ENCODE data around the gene RAB40C.

Gene RAB40C

DNA sequence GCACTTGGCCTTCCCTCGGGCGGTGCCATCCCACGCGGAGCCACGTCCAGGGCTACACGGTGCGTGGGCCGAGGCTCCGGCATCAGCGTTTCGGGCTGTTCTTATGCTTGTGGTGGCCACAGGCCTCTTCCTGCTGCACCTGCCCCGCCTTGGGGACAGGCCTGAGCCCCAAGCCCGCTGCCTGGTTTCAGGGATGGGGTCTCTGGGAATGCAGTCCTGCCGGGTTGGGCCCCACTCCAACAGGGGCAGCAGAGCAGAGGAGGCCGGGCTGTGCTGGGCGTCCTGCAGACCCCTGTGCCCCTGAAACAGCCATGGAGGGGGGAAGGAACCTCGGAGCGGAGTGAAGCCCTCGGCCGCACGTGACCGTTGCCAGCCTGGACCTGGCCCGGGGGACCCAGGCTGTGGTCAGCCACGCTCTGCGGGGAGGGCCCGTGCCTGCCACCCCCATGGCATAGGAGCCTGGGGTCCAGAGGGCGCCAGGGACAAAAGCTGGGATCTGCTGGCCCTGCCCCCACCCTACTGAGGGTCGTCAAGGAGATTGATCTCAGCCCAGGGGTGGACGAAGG lies 40.5 kb downstream of the RAB40C start:
- no peak overlapping the region for H3K27ac Mint-ChIP-seq

DNA sequence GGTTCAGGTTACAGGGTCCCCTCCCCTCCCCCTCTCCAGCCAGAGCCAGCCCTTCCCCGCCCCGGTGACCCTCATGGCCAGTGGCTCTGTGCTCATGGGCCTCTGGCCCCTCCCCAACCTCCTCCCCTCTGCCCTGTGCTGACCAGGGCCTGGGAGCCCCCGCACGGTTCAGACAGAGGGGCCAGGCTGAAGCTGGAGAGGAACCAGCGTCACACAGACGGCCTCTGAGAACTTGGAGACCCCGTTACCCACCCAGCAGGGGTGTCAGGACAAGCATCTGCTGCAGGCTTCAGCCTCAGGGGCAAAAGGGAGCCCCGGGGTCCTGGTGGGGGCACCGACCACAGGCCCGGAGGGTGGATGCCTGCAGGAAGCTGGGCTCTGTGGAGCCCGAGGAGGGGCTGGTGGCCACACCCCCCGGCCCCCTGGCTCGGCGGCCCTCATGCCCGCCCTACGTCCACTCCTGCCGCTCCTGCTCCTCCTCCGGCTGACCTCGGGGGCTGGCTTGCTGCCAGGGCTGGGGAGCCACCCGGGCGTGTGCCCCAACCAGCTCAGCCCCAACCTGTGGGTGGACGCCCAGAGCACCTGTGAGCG lies 41.0 kb downstream of the RAB40C start, which contains the start of gene WFIKKN1:
Gene WFIKKN1 (plus strand): TSS at position 171 of the 591 bp plus-strand sequence. CDS start 269 bp downstream, at position 440.
- Mint-ChIP-seq H3K36me3 (ENCODE audit: low read depth) (no peaks in the 10 kb centered on the region), H3K9me3 (no peaks in the 10 kb centered on the region), H3K4me3 (no peak within 1 kb of the TSS), H3K27me3 (ENCODE audit: low read depth) (no peaks in the 10 kb centered on the region), H3K27ac (no peak within 1 kb of the TSS), H3K4me1 (ENCODE audit: low read depth) (peaks cover 2% of the 10 kb centered on the region)
- no peak for DNase-seq (ENCODE audit: low spot score)

More for the DNA sequence above, 40.5 kb downstream of the RAB40C start:
- Mint-ChIP-seq H3K9me3 (no peaks in the 10 kb centered on the region), H3K27me3 (ENCODE audit: low read depth) (no peaks in the 10 kb centered on the region), H3K4me3 (no peak overlapping the region), H3K4me1 (ENCODE audit: low read depth) (peaks cover 2% of the 10 kb centered on the region), H3K36me3 (ENCODE audit: low read depth) (no peaks in the 10 kb centered on the region)
- DNase-seq (ENCODE audit: low spot score): no peak

DNA sequence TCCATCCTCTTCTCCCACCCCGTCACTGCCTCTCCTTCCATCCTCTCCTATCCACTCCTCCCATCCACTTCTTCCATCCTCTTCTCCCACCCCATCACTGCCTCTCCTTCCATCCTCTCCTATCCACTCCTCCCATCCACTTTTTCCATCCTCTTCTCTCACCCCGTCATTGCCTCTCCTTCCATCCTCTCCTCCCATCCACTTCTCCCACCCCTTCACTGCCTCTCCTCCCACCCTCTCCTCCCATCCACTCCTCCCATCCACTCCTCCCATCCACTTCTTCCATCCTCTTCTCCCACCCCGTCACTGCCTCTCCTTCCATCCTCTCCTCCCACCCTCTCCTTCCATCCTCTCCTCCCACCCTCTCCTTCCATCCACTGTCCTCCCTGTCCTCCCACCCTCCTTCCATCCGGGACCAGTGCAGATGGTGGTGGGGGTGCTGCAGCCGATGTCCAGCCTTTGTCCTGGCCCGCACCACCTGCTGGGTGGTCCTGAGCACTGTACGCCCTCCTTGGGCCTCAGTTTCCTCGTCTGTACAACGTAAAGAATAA lies 42.0 kb downstream of the RAB40C start:
- H3K27me3 Mint-ChIP-seq (ENCODE audit: low read depth): no peaks in the 10 kb centered on the region
- H3K9me3 Mint-ChIP-seq: no peaks in the 10 kb centered on the region
- peaks cover 2% of the 10 kb centered on the region for H3K36me3 Mint-ChIP-seq (ENCODE audit: low read depth)
- H3K27ac Mint-ChIP-seq: no peak overlapping the region
- peaks cover 8% of the 10 kb centered on the region for H3K4me1 Mint-ChIP-seq (ENCODE audit: low read depth)
- no peak overlapping the region for H3K4me3 Mint-ChIP-seq
- DNase-seq (ENCODE audit: low spot score): no peak

DNA sequence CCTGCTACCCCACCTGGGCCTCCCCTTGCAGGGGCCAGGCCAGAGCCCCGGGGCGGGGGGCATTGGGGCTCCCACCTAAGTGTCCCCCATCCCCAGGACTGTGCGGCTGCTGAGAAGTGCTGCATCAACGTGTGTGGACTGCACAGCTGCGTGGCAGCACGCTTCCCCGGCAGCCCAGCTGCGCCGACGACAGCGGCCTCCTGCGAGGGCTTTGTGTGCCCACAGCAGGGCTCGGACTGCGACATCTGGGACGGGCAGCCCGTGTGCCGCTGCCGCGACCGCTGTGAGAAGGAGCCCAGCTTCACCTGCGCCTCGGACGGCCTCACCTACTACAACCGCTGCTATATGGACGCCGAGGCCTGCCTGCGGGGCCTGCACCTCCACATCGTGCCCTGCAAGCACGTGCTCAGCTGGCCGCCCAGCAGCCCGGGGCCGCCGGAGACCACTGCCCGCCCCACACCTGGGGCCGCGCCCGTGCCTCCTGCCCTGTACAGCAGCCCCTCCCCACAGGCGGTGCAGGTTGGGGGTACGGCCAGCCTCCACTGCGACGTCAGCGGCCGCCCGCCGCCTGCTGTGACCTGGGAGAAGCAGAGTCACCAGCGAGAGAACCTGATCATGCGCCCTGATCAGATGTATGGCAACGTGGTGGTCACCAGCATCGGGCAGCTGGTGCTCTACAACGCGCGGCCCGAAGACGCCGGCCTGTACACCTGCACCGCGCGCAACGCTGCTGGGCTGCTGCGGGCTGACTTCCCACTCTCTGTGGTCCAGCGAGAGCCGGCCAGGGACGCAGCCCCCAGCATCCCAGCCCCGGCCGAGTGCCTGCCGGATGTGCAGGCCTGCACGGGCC lies 42.8 kb downstream of the RAB40C start:
- Mint-ChIP-seq H3K9me3 (no peaks in the 10 kb centered on the region), H3K36me3 (ENCODE audit: low read depth) (peaks cover 2% of the 10 kb centered on the region), H3K4me3 (no peak overlapping the region), H3K27ac (no peak overlapping the region), H3K4me1 (ENCODE audit: low read depth) (peaks cover 8% of the 10 kb centered on the region), H3K27me3 (ENCODE audit: low read depth) (no peaks in the 10 kb centered on the region)
- DNase-seq (ENCODE audit: low spot score): no peak

DNA sequence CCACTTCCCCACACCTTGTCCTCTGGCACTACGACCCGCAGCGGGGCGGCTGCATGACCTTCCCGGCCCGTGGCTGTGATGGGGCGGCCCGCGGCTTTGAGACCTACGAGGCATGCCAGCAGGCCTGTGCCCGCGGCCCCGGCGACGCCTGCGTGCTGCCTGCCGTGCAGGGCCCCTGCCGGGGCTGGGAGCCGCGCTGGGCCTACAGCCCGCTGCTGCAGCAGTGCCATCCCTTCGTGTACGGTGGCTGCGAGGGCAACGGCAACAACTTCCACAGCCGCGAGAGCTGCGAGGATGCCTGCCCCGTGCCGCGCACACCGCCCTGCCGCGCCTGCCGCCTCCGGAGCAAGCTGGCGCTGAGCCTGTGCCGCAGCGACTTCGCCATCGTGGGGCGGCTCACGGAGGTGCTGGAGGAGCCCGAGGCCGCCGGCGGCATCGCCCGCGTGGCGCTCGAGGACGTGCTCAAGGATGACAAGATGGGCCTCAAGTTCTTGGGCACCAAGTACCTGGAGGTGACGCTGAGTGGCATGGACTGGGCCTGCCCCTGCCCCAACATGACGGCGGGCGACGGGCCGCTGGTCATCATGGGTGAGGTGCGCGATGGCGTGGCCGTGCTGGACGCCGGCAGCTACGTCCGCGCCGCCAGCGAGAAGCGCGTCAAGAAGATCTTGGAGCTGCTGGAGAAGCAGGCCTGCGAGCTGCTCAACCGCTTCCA lies 43.6 kb downstream of the RAB40C start:
- DNase-seq (ENCODE audit: low spot score): no peak
- H3K9me3 Mint-ChIP-seq: no peaks in the 10 kb centered on the region
- H3K27me3 Mint-ChIP-seq (ENCODE audit: low read depth): no peaks in the 10 kb centered on the region
- H3K27ac Mint-ChIP-seq: no peak overlapping the region
- peaks cover 8% of the 10 kb centered on the region for H3K4me1 Mint-ChIP-seq (ENCODE audit: low read depth)
- peaks cover 2% of the 10 kb centered on the region for H3K36me3 Mint-ChIP-seq (ENCODE audit: low read depth)
- H3K4me3 Mint-ChIP-seq: no peak overlapping the region

DNA sequence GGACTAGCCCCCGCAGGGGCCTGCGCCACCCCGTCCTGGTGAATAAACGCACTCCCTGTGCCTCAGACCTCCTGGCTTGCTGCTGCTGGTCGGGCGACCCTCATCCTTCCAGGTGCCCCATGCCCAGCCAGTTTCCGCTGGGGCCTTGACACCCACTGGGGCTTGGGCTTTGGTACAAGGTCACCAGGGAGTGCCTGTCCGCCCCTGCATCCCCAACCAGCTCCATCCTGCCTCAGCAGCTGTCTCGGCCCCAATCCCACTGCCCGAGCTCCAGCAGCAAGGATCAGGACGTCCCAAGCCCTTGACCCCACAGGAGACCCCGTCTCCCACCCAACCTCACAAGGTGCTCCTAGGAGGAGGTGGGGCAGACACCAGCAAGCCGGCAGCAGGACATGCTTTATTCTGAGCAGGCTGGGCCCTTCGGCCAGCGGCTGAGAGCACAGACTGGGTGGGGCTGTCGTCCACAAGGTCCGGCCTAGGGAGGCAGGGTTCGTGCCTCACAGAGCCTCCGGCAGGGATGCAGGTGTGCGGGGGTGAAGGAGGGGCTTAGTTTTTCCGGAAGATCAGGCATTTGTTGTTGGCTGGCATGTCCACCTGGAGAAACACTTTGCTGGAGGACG lies 44.3 kb downstream of the RAB40C start:
- no peak for DNase-seq (ENCODE audit: low spot score)
- peaks cover 8% of the 10 kb centered on the region for H3K4me1 Mint-ChIP-seq (ENCODE audit: low read depth)
- H3K27me3 Mint-ChIP-seq (ENCODE audit: low read depth): no peaks in the 10 kb centered on the region
- peak overlapping the region; percentile 59 for H3K4me3 Mint-ChIP-seq
- no peaks in the 10 kb centered on the region for H3K9me3 Mint-ChIP-seq
- H3K27ac Mint-ChIP-seq: no peak overlapping the region
- H3K36me3 Mint-ChIP-seq (ENCODE audit: low read depth): peaks cover 2% of the 10 kb centered on the region

DNA sequence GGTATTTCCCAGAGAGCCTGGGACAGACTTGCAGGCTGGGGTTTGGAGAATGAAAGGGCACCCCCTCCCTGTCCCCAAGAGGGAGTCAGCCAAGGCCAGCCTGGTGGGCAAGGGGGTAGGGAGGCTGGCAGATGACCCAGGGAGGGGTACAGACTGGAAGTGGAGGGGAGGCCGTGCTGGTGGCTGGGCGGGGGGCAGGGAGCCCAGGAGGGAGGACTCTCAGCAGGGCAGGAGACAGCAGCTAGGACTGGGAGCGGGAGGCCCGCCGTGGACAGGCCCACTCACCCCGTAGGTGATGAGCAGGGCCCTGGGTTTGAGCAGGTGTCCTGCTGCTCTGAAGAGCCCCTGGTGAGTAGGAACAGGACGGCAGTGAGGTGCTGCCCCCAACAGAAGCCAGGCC lies 45.1 kb downstream of the RAB40C start:
- Mint-ChIP-seq H3K27me3 (ENCODE audit: low read depth) (no peaks in the 10 kb centered on the region), H3K9me3 (no peaks in the 10 kb centered on the region), H3K4me3 (peak overlapping the region; percentile 78), H3K36me3 (ENCODE audit: low read depth) (peaks cover 2% of the 10 kb centered on the region), H3K27ac (peak overlapping the region; percentile 67), H3K4me1 (ENCODE audit: low read depth) (peaks cover 8% of the 10 kb centered on the region)
- DNase-seq (ENCODE audit: low spot score): no peak

DNA sequence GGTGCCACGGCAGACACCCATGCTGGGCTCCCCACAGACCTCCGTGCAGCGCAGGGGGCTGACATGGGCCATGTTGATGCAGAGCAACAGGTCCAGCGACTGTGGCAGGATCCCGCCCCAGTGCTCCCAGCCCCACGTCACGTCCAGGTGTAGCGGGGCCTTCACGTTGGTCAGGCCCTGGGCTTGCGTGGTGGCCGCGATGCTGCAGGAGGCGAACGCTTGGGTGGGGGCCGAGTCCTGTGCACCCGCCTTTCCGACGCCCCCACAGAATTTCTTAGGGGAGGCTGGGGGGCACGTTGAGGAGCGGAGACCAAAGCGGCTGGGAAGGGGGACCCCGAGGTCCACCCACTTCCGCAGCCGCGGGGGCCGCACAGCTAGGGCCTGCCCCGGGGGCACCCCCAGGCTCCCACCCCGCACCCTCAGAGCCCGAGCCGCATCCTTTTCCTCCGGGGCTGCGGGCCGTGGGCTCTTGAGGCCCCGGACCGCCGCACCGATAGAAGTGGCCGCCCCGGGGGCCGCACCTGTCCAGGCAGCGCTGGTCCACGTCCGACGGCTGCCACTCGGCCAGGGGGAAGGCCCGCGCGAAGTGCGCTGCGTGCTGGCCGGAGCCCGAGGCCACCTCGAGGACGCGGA lies 45.8 kb downstream of the RAB40C start:
- Mint-ChIP-seq H3K27me3 (ENCODE audit: low read depth) (no peaks in the 10 kb centered on the region), H3K9me3 (no peaks in the 10 kb centered on the region), H3K27ac (no peak overlapping the region), H3K4me3 (peak overlapping the region; percentile 61), H3K36me3 (ENCODE audit: low read depth) (peaks cover 2% of the 10 kb centered on the region), H3K4me1 (ENCODE audit: low read depth) (peaks cover 8% of the 10 kb centered on the region)
- no peak for DNase-seq (ENCODE audit: low spot score)

DNA sequence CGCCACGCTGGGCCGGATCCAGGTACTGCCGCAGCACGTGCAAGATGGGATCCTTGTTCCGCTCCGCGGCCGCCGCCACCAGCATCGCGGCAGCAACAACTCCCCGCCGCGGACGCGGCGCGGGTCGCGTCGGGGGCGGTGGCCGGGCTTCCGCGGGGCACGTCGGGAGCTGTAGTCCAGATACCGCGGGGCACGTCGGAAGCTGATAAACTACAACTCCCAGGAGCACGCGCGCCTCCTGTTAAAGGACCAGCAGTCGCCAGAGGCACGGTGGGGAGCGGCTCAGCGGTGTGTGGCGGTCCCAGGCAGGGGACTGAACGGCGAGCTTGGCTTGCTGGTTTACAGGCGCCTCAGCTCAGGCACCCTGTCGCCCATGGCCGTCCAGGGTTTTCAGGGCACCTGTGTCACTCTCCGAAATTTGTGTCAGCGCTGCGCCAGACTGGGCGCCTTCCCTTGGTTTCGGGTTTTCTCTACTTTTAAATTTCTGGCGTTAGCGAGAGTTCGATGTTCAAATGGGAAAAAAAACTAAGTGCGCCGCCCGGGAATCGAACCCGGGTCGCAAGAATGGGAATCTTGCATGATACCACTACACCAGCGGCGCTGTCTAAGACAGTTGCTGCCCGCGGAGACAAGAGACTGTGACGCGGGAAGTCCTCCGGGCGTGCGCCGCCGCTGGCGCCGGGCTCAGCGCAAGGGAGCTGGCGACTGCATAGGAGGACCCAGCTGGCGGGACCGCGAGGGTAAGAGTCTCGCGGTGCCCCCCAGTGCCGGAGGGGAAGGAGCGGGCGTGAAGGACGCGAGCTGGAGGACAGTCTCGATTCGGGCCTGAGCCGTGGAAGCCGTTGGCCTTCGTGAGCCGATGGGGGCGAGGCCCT lies 46.6 kb downstream of the RAB40C start, which contains the start of gene METTL26:
Gene METTL26 (minus strand): TSS at position 100 of the 875 bp plus-strand sequence. CDS start 15 bp downstream, at position 85.
- Mint-ChIP-seq H3K4me3 (peak within 1 kb of the TSS; percentile 94), H3K9me3 (no peaks in the 10 kb centered on the region), H3K27me3 (ENCODE audit: low read depth) (no peaks in the 10 kb centered on the region), H3K27ac (peak within 1 kb of the TSS; percentile 94), H3K4me1 (ENCODE audit: low read depth) (peaks cover 8% of the 10 kb centered on the region), H3K36me3 (ENCODE audit: low read depth) (peaks cover 2% of the 10 kb centered on the region)
- DNase-seq (ENCODE audit: low spot score): peak; percentile 93

DNA sequence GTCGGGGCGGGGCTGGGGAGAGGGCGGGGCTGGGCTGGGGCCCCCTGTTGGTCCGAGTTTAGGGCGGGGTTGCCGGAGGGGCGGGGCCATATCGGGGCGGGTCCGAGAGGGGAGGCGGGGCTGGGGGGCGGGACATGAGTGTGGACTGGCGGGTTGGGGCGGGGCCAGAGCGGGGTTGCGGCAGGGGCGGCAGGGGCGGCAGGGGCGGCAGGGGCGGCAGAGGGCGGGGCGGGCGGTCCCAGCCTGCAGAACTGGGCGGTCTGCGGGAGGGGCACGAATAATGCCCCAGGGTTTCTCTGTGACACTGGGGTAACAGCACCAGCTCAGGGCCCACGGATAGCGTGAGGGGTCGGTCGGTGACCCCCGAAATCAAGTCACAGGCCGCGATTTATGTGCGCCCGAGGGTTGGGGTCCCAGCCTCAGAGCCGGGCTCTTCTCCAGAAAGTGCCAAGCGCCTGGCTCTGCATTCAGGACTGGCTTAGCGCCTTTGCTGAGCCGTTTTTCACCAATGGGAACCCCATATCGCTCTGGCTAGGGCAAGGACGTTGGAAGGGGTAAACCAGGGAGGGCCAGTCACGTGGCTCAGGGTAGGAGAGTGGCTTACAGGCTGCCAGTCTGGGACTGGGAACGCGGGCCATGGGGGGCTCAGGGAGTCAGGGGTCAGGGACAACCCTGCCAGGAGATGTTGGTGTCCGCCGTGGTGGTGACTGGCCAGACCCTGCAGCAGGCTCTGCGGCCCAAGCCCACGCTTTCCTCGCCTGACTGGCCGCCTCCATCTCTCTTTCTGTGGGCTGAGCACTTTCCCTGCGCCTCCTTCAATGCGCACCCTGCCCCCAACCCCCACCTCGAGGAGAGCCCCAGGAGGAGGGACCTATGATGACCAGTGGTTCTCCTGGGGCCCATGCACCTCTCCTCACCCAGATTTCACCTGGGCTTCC lies 47.5 kb downstream of the RAB40C start:
- peak overlapping the region; percentile 94 for H3K27ac Mint-ChIP-seq
- no peak for DNase-seq (ENCODE audit: low spot score)
- peak overlapping the region; percentile 94 for H3K4me3 Mint-ChIP-seq

DNA sequence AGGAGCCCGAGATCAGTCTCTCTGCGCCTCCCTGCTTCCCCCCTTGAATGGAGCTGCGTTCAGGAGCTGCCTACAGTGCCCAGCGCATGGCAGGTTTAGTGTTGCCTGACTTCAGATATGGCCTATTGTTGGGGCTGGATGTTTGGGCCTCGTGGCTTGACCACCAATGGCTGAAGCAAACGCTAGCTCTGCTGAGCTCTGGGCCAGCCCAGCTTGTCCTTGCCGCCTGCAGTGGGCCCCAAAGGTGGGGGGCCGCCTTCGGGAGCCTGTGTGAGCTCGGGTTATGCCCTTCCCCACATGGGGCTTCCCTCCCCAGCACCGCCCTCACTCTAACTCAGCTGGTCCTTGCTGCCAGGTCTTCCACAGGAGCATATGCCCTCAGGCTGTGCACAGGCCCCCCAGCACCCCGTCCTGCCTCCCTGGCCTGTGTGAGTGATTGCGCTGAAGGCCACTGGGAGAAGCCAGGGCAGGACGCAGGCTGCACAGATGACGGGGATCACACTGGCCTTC lies 48.2 kb downstream of the RAB40C start:
- DNase-seq (ENCODE audit: low spot score): no peak
- H3K9me3 Mint-ChIP-seq: no peaks in the 10 kb centered on the region
- H3K4me3 Mint-ChIP-seq: no peak overlapping the region
- H3K27me3 Mint-ChIP-seq (ENCODE audit: low read depth): no peaks in the 10 kb centered on the region
- H3K36me3 Mint-ChIP-seq (ENCODE audit: low read depth): peaks cover 2% of the 10 kb centered on the region
- no peak overlapping the region for H3K27ac Mint-ChIP-seq
- peaks cover 8% of the 10 kb centered on the region for H3K4me1 Mint-ChIP-seq (ENCODE audit: low read depth)

More for the DNA sequence above, 47.5 kb downstream of the RAB40C start:
- no peaks in the 10 kb centered on the region for H3K27me3 Mint-ChIP-seq (ENCODE audit: low read depth)
- H3K9me3 Mint-ChIP-seq: no peaks in the 10 kb centered on the region
- H3K36me3 Mint-ChIP-seq (ENCODE audit: low read depth): peaks cover 2% of the 10 kb centered on the region
- peaks cover 8% of the 10 kb centered on the region for H3K4me1 Mint-ChIP-seq (ENCODE audit: low read depth)
